GM18907 (cell line): ENCODE results near the gene MAP3K9.

ENCODE experiments used
- ATAC-seq: cut with Tn5 transposase; IDR thresholded peaks from one replicate; pipeline ENCODE4 v1.9.1; 2021; ENCODE audit warnings: mild to moderate bottlenecking, moderate library complexity; ENCODE audit not compliant: unreplicated experiment

The MAP3K9 gene

DNA sequence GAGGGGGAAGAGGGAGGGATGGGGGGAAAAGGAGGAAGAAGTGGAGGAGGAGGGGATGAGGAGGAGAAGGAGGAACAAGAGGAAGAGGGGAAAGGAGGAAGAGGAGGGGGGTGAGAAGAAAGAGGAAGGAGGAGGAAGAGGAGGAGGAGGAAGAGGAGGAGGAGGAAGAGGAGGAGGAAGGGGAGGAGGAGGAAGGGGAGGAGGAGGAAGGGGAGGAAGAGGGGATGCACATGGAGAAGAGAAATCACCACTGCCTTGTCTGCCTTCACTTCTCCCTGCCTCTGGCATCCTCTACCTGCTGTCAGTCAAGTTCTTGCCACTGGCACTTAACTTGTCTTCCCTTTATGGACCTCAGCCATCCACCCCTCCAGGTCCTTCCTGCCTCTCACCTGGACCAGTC, 107.7 kb downstream of the MAP3K9 start:
- ATAC-seq, result no peak

DNA sequence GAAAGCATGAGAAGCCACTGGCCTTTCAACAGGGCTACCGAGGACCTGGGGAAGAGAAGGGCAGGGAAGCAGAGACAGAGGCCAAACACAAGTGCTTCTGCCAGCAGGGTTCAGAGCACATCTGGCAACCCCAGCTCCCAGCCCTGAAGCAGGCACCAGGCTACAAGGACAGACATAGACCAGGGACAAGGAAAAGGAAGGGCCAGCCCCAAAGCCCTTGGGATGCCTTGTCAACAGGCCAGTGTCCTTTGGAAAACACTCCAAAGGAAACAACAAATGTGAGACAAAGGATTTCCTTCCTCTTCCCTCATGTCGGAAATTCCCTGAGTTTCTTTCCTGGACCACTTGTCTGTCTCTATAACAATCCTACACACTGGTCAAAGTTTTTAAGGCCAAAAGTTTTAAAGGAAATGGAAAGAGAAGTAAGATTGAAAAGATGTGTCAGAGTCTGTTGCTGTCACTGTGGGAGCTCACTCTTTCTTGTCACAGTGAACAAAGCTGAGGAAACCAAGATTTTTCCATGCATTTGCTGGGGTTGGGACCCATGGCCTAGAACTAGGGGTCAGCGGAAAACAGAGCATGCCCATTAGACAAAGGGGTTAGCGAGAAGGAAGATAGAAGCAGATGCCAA, 108.2 kb downstream of the MAP3K9 start:
- no peak for ATAC-seq

DNA sequence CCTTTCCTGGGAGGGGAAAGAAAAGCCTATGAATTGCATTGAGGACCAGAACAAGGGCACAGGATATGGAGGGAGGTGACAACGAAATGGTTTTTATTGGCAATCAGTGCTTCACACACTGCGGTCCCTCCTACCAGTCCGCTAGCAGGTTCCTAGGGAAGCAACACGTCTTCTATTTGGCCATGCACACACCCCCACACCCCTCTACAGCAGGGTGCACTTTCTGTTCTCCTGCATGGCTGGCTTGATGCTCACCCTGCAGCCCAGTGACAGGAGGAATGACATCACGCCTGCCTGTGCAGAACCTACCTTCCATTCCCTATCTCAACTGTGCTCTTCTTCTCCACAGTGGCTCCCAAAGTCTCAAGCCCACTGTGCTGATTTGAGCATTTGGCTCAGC, 109.7 kb downstream of the MAP3K9 start:
- no peak for ATAC-seq

DNA sequence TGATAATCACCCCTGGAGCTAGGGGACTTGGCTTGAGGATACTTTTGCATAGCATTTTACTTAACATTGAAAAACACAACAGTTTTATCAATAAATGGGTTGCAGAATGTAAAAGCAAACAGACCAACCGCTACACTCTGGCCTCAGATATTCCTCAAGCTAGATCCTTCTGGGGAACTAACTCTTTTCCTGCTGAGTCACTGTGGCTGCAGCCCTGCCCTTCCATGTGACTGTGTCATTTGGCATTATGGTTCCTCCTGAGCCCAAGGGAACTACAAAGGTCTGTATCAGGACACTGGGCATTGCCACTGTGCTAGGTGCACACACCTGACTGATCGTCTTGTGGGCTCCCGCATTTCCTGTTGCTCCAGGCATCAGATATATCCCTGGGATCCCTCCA, 111.0 kb downstream of the MAP3K9 start:
- no peak for ATAC-seq

DNA sequence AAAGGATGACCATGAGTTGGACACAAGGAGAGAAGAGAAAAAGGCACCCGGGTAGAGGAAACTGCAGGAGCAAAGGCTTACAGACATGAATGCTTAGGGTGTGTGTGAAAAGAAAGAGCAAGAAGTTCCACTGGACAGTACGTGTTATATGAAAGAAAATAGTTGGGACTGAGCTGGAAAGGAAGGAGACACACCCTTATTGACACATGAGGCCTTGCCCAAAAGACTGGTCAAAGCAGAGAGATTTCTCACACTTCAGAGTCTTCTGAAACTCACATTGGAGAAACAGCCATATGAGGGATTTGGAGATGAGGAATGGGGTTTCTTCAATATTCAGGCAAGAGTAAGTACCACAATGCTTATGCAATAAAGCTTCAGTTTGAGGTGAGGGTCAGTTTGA, 111.6 kb downstream of the MAP3K9 start:
- ATAC-seq, result no peak

DNA sequence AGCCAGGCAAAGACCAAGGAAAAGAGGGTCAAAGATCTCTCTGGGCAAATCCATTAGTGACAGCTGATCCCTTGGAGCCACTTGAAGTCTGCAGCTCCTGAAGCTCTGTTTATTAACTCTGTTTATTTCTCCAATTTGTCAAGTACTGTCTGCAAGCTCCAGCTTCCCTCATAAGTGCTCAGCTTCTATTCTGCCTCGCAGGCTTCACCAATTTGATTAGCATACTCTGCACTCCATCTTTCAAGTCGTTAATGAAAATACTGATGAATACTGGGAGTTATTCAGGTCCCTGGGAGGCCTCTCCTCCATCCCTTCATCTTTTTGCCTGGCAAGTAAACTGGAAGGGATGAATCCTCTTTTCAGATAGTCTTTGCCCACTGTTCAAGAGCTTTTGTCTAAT, 113.3 kb downstream of the MAP3K9 start:
- ATAC-seq, result no peak

DNA sequence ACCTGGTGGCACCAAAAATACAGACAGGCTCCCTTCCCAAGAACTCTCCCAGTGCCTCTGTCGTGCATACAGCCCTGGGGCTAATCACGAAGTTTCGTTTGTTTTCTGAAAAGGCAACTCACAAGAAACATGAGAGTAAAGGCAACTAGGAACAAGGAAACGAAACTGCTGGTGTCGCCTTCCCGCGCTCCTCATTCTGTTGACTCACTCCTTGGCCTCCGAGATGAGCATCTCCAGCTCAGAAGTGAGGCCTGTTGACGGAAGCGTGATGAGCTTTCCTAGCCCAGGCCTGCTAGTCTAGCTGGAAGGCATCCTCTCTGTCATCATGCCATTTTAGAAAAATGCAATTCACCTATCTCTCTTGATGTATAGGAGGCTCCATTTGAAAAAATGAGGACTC, 117.1 kb downstream of the MAP3K9 start:
- ATAC-seq, result no peak

DNA sequence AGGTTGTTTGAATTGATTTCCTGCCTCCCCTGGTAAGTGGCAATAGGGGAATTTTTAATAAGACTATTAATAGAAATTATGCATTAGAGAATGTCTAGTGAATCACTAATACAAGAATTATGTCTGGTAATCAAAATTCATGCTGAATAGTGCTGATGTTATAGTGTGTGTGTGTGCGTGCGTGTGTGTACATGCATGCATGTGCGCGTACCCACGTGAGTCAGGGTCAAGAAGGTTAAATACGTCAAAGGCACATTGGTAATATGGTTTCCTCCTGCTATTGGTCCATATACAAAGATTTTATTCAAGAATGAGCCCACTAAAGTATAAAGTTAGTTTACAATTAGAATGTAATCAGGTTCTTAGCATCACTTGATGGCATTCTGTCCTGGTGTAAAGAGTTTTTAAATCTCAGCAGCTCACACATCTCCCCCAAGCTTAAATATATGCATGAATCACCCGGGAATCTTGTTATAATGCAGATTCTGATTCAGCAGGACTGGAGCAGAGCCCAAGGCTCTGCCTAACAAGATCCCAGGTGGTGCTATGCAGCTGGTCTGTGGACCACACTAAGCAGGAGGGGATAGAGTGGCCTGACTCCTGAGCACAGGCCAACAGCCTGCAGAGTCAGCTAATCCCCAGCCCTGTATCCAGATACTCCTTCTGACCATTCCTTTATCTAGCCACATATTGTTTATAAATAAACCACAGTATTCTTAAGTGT, 123.7 kb downstream of the MAP3K9 start:
- no peak for ATAC-seq

DNA sequence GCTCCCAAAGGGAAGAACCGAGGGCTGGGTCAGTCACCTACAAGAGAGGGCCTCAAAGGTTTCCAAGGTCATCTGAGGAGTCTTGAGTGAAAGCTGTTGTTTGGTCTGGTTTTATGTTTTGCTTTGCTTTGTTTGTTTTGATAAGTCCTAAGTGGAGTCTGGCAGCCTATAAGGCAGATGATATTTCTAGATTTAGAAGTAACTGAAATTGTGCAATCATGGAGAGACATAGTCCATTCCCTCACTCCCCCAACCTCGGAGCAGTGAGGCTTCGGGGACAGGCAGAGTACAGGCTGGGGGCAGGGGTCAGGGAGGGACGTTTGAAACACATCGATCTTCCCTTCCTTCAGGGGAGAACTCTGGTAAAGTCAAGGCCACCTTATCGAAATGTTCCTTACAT, 125.3 kb downstream of the MAP3K9 start:
- no peak for ATAC-seq

DNA sequence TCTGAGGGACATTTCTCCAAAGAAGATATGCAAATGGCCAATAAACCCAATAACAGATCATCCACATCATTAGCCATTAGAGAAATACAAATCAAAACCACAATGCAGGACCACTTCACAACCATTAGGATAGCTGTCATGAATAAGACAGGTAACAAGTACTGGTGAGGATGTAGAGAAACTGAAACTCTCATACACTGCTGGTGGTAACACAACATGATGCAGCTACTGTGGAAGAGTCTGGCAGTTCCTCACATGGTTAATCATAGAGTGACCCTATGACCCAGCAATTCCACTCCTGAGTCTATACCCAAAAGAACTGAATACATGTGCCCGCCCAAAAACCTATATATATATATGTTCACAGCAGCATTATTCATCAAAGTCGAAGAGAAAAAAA, 128.6 kb downstream of the MAP3K9 start:
- ATAC-seq, result no peak

DNA sequence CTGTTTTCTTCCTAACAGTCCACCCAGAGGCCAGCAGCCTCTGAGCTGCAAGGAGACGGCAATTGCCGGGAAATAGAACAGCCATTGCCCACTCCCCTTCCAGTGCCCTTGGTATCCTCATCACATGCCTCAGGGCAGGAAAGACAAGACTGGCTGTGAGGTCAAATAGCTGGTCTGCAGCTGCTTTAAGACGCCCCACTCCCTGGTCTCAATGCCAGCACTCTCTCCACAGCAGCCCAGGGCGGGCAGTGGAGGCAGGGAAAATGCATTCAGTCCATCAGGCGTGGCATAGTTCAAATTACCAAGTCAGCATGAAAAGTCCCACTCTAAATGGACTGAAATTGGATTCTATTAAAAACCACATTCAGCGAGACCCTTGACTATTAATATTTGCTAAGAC, 132.0 kb downstream of the MAP3K9 start:
- no peak for ATAC-seq
